HEK293T (cell line): ENCODE measurements around the gene MMP23B.

Source experiments
- CTCF ChIA-PET: fragments of 350-600 bp; formaldehyde crosslinking; extraction: SDS; loops from one replicate; lab custom pipeline; 2021; ENCODE audit warnings: antibody characterized with exemption, inconsistent platforms; lab: Yijun Ruan, JAX
- POLR2A ChIA-PET: fragments of 350-600 bp; formaldehyde crosslinking; extraction: SDS; loops from one replicate; lab custom pipeline; 2020; ENCODE audit warnings: antibody characterized with exemption, inconsistent platforms; lab: Yijun Ruan, JAX
- DNase-seq: peaks from one replicate; pipeline ENCODE4 v3.0.0; 2012; ENCODE audit warnings: mixed read lengths; ENCODE audit errors: extremely low spot score
- ARNT ChIP-seq: fragments of 450-650 bp; IDR thresholded peaks from 2 replicates; pipeline ENCODE4 v1.6.1; 2017; ENCODE audit warnings: mild to moderate bottlenecking
- BHLHE40 ChIP-seq: fragments of 450-650 bp; IDR thresholded peaks from 2 replicates; pipeline ENCODE4 v1.6.1; 2016; ENCODE audit warnings: mild to moderate bottlenecking, moderate library complexity, borderline replicate concordance
- CTBP1 ChIP-seq: fragments of 450-650 bp; IDR thresholded peaks from 2 replicates; pipeline ENCODE4 v1.6.1; 2016; ENCODE audit warnings: borderline replicate concordance
- ELF4 ChIP-seq: fragments of 450-650 bp; IDR thresholded peaks from 2 replicates; pipeline ENCODE4 v1.6.1; 2017; ENCODE audit warnings: antibody characterized with exemption
- FOXA1 ChIP-seq: fragments of 450-650 bp; IDR thresholded peaks from 2 replicates; pipeline ENCODE4 v1.6.1; 2016; ENCODE audit warnings: mild to moderate bottlenecking
- FOXK2 ChIP-seq: fragments of 450-650 bp; IDR thresholded peaks from 2 replicates; pipeline ENCODE4 v1.6.1; 2016; ENCODE audit warnings: mild to moderate bottlenecking
- FOXM1 ChIP-seq: fragments of 450-650 bp; IDR thresholded peaks from 2 replicates; pipeline ENCODE4 v1.6.1; 2017; ENCODE audit warnings: mild to moderate bottlenecking, borderline replicate concordance
- HDGF ChIP-seq: fragments of 450-650 bp; IDR thresholded peaks from 2 replicates; pipeline ENCODE4 v1.6.1; 2017; ENCODE audit warnings: antibody characterized with exemption, borderline replicate concordance
- L3MBTL2 ChIP-seq: fragments of 450-650 bp; conservative IDR thresholded peaks from 2 replicates; pipeline ENCODE4 v1.6.1; 2016; ENCODE audit warnings: mild to moderate bottlenecking
- LEF1 ChIP-seq: fragments of 450-650 bp; IDR thresholded peaks from 2 replicates; pipeline ENCODE4 v1.6.1; 2017; ENCODE audit warnings: mild to moderate bottlenecking, borderline replicate concordance
- NFRKB ChIP-seq: fragments of 450-650 bp; IDR thresholded peaks from 2 replicates; pipeline ENCODE4 v1.6.1; 2016; ENCODE audit warnings: mild to moderate bottlenecking, moderate library complexity
- SP1 ChIP-seq: fragments of 450-650 bp; IDR thresholded peaks from 2 replicates; pipeline ENCODE4 v1.6.1; 2017
- SUZ12 ChIP-seq: fragments of 450-650 bp; IDR thresholded peaks from 2 replicates; pipeline ENCODE4 v1.6.1; 2016; ENCODE audit warnings: mild to moderate bottlenecking
- TARDBP ChIP-seq: fragments of 450-650 bp; IDR thresholded peaks from 2 replicates; pipeline ENCODE4 v1.6.1; 2016
- ZNF384 ChIP-seq: fragments of 450-650 bp; IDR thresholded peaks from 2 replicates; pipeline ENCODE4 v1.6.1; 2016
- TF ChIP-seq, protein P1 (sequence below): fragments of 450-650 bp; IDR thresholded peaks from 2 replicates; pipeline ENCODE4 v1.6.1; 2016

Gene MMP23B

DNA sequence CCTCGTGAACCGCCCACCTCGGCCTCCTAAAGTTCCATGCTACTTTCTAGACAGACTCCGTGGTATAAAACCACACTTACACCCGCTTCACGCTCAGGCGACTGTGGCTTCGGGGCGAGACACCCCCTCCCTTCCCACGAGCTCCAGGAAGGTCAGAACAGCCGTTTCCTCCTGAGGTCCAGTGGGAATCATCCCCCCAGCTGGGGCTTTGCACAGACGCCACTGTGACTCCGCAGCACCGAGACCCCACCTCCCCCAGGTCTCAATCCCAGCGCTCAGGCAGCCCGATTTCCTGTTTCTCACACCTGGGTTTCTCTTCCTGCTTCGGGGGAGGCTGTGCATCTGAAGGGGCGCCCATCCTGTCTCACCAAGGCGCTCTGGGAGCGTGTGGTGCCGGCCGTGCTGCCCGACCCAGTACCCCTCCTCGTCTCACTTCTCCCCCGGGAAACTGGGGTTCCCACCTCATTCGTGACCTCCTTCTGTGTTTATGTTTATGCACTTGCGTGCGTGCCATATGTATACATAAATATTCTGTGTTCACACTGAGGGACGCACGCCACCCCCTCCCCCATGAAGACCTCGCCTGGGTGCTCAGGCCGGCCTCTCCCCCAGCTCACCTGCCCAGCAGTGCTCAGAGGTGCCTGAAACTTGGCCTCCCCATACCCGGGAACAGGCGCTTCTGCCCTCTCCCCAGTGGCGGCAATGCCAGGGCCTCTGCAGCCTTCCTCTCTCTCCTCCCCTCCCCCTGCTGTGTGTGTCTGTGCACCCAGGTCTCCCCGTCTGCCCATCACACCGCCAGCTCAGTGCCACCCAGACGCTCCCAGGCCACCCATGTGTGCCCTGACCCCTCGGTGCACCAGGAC is 46.0 kb downstream of the MMP23B start:
- DNase-seq = no peak
- POLR2A ChIA-PET = no interaction called here
- CTCF ChIA-PET = interaction anchor here (1.5 kb wide), 1 partner anchor 12 kb away, joined by 3 read pairs; no protein-coding TSS in a partner anchor
- TF ChIP-seq ARNT = no peak
- TF ChIP-seq CTBP1 = no peak
- TF ChIP-seq LEF1 = no peak

DNA sequence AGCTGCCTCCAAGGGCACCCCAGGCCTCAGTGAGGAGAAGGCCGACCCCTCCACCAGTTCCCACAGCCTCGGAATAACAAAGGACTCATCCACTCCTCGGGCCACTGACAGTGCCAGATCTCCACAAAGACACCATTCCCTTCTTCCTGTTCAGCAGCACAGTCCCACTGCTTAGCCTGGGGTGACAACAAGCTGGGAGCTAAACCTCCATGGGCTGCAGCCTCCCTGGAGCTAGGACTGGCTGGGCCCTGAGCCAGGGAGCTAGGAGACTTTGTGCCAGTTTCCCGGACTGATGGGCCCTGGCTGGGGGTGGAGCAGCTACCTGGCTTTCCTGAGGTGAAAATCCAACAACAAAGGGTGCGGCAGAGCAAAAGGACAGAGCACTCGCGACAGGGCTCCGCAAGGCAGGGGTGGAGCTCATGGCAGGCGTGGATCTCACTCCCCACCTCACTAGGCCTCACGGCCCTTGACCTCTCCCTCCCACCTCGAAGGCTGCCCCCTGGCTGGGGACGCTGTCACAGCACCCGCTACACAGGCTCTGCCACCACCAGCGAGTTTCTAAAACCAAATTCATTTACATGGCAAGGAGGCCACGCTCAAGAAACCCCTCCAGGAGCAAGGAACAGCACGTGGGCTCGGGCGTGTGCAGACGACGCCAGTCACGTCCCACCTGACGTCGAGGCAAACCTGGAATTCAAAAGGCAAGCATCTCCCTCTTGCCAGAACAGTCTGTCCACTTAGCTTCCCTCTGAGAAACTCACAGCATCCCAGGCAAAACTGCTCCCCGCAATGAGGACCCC is 46.8 kb downstream of the MMP23B start:
- CTCF ChIA-PET = interaction anchor here (1.5 kb wide), 1 partner anchor 13 kb away, joined by 3 read pairs; no protein-coding TSS in a partner anchor
- TF ChIP-seq FOXM1 = no peak
- no peak for TF ChIP-seq CTBP1
- TF ChIP-seq SP1 = no peak
- POLR2A ChIA-PET = no interaction called here
- no peak for DNase-seq

DNA sequence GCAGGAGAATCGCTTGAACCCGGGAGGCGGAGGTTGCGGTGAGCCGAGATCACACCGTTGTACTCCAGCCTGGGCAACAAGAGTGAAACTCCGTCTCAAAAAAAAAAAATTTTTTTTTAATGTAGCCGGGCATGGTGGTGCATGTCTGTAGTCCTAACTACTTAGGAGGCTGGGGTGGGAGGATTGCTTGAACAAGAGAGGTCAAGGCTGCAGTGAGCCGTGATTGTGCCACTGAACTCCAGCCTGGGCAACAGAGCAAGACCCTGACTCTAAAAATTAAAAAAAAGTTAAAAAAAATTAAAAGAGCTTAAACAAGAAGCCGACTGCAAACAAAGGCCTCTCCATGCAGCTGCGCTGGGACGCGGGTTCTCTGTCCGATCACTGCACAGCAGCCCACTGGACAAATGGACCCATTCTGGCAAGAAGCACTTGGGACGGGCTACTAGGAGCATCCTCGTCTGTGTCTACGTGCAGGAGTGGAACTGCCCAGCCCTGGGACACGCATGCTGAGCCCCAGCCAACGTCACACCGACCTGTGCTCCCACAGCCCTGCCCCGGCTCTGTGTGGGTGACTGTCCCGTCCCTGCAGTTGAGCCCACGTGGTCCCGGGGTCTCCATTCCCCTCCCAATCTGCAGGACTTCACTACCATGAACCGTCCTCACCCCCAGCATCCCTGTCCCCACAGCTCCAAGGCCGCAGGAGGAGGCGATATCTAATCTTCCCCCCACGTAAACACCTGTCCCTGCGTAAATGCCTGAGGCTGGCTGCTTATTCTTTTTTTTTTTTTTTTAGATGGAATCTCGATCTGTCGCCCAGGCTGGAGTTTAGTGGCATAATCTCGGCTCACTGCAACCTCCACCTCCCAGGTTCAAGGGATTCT is 48.3 kb downstream of the MMP23B start:
- DNase-seq = peak; percentile 3
- POLR2A ChIA-PET = no interaction called here
- no peak for TF ChIP-seq NFRKB
- no peak for TF ChIP-seq BHLHE40
- TF ChIP-seq ELF4 = no peak
- no peak for TF ChIP-seq FOXM1
- no peak for TF ChIP-seq HDGF
- TF ChIP-seq TARDBP = no peak
- TF ChIP-seq ARNT = no peak
- no peak for TF ChIP-seq ZNF384
- TF ChIP-seq LEF1 = no peak
- no peak for TF ChIP-seq SUZ12
- TF ChIP-seq FOXA1 = no peak
- no peak for TF ChIP-seq CTBP1
- no peak for TF ChIP-seq FOXK2
- no peak for TF ChIP-seq SP1
- CTCF ChIA-PET = no interaction called here

DNA sequence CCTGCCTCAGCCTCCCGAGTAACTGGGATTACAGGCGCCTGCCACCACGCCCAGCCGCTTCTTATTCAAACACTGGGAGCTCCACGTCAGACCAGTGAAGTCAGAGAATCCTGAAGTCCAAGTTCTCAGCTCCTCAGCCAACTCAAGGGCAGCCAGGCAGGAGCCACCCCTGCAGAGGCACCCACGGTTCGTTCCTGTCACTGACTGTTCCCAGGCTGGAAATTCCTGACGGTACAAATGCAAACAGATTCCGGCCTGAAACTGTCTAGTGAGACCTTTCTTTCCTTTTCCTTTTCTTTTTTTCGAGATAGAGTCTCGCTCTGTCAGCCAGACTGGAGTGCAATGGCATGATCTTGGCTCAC is 48.9 kb downstream of the MMP23B start:
- TF ChIP-seq ZNF384 = no peak
- no peak for TF ChIP-seq LEF1
- no peak for TF ChIP-seq L3MBTL2
- TF ChIP-seq, protein P1, sequence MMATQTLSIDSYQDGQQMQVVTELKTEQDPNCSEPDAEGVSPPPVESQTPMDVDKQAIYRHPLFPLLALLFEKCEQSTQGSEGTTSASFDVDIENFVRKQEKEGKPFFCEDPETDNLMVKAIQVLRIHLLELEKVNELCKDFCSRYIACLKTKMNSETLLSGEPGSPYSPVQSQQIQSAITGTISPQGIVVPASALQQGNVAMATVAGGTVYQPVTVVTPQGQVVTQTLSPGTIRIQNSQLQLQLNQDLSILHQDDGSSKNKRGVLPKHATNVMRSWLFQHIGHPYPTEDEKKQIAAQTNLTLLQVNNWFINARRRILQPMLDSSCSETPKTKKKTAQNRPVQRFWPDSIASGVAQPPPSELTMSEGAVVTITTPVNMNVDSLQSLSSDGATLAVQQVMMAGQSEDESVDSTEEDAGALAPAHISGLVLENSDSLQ = no peak
- TF ChIP-seq HDGF = no peak
- TF ChIP-seq ELF4 = no peak
- TF ChIP-seq NFRKB = no peak
- no peak for TF ChIP-seq TARDBP
- no peak for TF ChIP-seq FOXK2
- TF ChIP-seq SP1 = no peak
- no peak for TF ChIP-seq FOXM1
- TF ChIP-seq ARNT = no peak
- TF ChIP-seq SUZ12 = no peak
- TF ChIP-seq FOXA1 = no peak
- TF ChIP-seq CTBP1 = no peak
- no peak for TF ChIP-seq BHLHE40
- DNase-seq = no peak
- ChIA-PET POLR2A (no interaction called here), CTCF (no interaction called here)

DNA sequence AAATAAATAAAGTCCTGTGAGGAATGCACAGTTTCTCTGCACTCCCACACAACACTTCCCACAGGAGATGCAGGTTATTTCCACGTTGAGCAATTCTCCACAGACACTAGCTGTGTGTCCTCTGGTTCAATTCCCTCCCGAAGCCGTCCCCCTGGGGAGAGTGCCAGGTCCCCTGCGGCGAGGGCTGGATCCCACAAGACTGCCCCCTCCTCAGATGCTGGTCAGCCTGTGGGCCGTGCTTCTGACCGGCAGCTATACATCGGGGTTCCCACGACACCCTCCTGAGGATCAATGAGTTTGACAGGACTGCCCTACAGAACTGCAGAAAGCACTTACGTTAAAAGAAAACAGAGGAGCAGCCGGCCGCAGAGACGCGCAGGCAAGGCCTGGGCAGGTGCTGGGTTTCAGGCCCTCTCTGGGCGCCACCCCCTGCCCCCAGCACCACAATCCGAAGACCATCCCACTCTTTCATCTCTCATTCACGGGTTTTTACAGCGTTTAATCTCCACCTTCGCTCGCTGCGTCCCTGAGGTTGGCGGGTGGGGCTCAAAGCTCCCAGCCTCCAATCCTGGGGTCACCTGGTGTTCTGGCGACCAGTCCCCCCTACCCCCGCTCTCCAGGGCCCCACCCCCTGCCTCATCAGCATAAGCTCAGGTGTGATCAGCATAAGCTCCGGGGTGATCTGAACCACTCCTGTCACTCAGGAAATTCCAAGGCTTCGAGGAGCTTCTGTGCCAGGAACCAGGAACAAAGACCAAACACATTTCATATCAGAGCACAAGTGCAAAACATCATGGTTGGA is 51.3 kb downstream of the MMP23B start:
- no peak for TF ChIP-seq FOXM1
- no peak for TF ChIP-seq ZNF384
- TF ChIP-seq FOXK2 = no peak
- no peak for TF ChIP-seq CTBP1
- no peak for TF ChIP-seq L3MBTL2
- TF ChIP-seq TARDBP = no peak
- TF ChIP-seq SUZ12 = no peak
- TF ChIP-seq ELF4 = no peak
- TF ChIP-seq FOXA1 = no peak
- TF ChIP-seq, protein P1 = no peak
- TF ChIP-seq SP1 = no peak
- no peak for TF ChIP-seq LEF1
- no peak for TF ChIP-seq BHLHE40
- TF ChIP-seq ARNT = no peak
- no peak for TF ChIP-seq NFRKB
- no peak for TF ChIP-seq HDGF
- POLR2A ChIA-PET = no interaction called here
- no peak for DNase-seq
- CTCF ChIA-PET = no interaction called here
